HEK293 (cell line): ENCODE data around the gene CBX8.

Experiments
- CTCF ChIA-PET: fragments of 350-600 bp; formaldehyde crosslinking; extraction: SDS; loops from one replicate; lab custom pipeline; 2021; ENCODE audit warnings: antibody characterized with exemption; lab: Yijun Ruan, JAX
- POLR2A ChIA-PET: fragments of 300-600 bp; formaldehyde crosslinking; extraction: SDS; loops from one replicate; lab custom pipeline; 2020; ENCODE audit warnings: antibody characterized with exemption, inconsistent platforms; lab: Yijun Ruan, JAX
- H3K27ac ChIP-seq: fragments of 200-500 bp; sonication (Bioruptor generic); 2 replicates; pipeline ENCODE4 v1.5.1; 2014; ENCODE audit warnings: low read depth, low read length, control low read depth, inconsistent platforms; ENCODE audit errors: extremely low read depth
- H3K36me3 ChIP-seq, 2 experiments: fragments of 200-500 bp in 1 of 2; sonication (Bioruptor generic) in 1 of 2; 1 replicate in 1 of 2; 2 replicates in 1 of 2; pipeline ENCODE4 v1.5.1; 2014 to 2017; ENCODE audit warnings: inconsistent platforms in 2 of 2, low read length in 2 of 2; ENCODE audit not compliant: control insufficient read depth in 2 of 2, insufficient read depth in 1 of 2
- H3K4me1 ChIP-seq: fragments of 200-500 bp; sonication (Bioruptor generic); 2 replicates; pipeline ENCODE4 v1.5.1; 2014; ENCODE audit warnings: mild to moderate bottlenecking, low read length, inconsistent platforms; ENCODE audit not compliant: control insufficient read depth, insufficient read depth
- H3K4me3 ChIP-seq: 2 replicates; pipeline ENCODE4 v1.5.1; 2011; ENCODE audit warnings: low read depth, mild to moderate bottlenecking, control low read depth, low read length, moderate library complexity
- H3K9me3 ChIP-seq: fragments of 200-500 bp; sonication (Bioruptor generic); 2 replicates; pipeline ENCODE4 v1.5.1; 2014; ENCODE audit warnings: low read depth, low read length, inconsistent platforms; ENCODE audit not compliant: control insufficient read depth, insufficient read depth
- AEBP2 ChIP-seq: fragments of 450-650 bp; formaldehyde crosslinking; IDR thresholded peaks from 2 replicates; pipeline ENCODE4 v1.5.1; 2016; ENCODE audit warnings: missing biosample characterization, missing genetic modification characterization, borderline replicate concordance
- BCL6B ChIP-seq: fragments of 450-650 bp; formaldehyde crosslinking; IDR thresholded peaks from 2 replicates; pipeline ENCODE4 v1.5.1; 2017; ENCODE audit warnings: missing biosample characterization, missing genetic modification characterization
- GLIS2 ChIP-seq: fragments of 450-650 bp; formaldehyde crosslinking; IDR thresholded peaks from 2 replicates; pipeline ENCODE4 v1.5.1; 2016; ENCODE audit warnings: missing biosample characterization, missing genetic modification characterization
- INSM2 ChIP-seq: fragments of 450-650 bp; formaldehyde crosslinking; IDR thresholded peaks from 2 replicates; pipeline ENCODE4 v1.5.1; 2016; ENCODE audit warnings: missing biosample characterization, missing genetic modification characterization
- KLF9 ChIP-seq: fragments of 450-650 bp; formaldehyde crosslinking; IDR thresholded peaks from 2 replicates; pipeline ENCODE4 v1.5.1; 2016; ENCODE audit warnings: missing biosample characterization, missing genetic modification characterization, low read depth
- REPIN1 ChIP-seq: fragments of 450-650 bp; formaldehyde crosslinking; IDR thresholded peaks from 2 replicates; pipeline ENCODE4 v1.5.1; 2017; ENCODE audit warnings: missing biosample characterization, missing genetic modification characterization, low read depth
- SCRT1 ChIP-seq: fragments of 450-650 bp; formaldehyde crosslinking; IDR thresholded peaks from 2 replicates; pipeline ENCODE4 v1.5.1; 2016; ENCODE audit warnings: missing biosample characterization, missing genetic modification characterization, borderline replicate concordance
- SCRT2 ChIP-seq: fragments of 450-650 bp; formaldehyde crosslinking; IDR thresholded peaks from 2 replicates; pipeline ENCODE4 v1.5.1; 2016; ENCODE audit warnings: missing biosample characterization, missing genetic modification characterization
- SP2 ChIP-seq: fragments of 450-650 bp; formaldehyde crosslinking; IDR thresholded peaks from 2 replicates; pipeline ENCODE4 v1.5.1; 2016; ENCODE audit warnings: missing biosample characterization, missing genetic modification characterization
- TSHZ1 ChIP-seq: fragments of 450-650 bp; formaldehyde crosslinking; IDR thresholded peaks from 2 replicates; pipeline ENCODE4 v1.5.1; 2016; ENCODE audit warnings: missing biosample characterization, missing genetic modification characterization, borderline replicate concordance
- ZBTB7A ChIP-seq: fragments of 450-650 bp; formaldehyde crosslinking; IDR thresholded peaks from 2 replicates; pipeline ENCODE4 v1.5.1; 2016; ENCODE audit warnings: low read depth, missing biosample characterization, missing genetic modification characterization
- ZNF121 ChIP-seq: fragments of 450-650 bp; formaldehyde crosslinking; IDR thresholded peaks from 2 replicates; pipeline ENCODE4 v1.5.1; 2016; ENCODE audit warnings: missing biosample characterization, missing genetic modification characterization
- ZNF148 ChIP-seq: fragments of 450-650 bp; formaldehyde crosslinking; IDR thresholded peaks from 2 replicates; pipeline ENCODE4 v1.5.0; 2017; ENCODE audit warnings: missing biosample characterization, missing genetic modification characterization, borderline replicate concordance
- ZNF175 ChIP-seq: fragments of 450-650 bp; formaldehyde crosslinking; IDR thresholded peaks from 2 replicates; pipeline ENCODE4 v1.5.1; 2016; ENCODE audit warnings: missing biosample characterization, missing genetic modification characterization
- ZNF19 ChIP-seq: fragments of 450-650 bp; formaldehyde crosslinking; IDR thresholded peaks from 2 replicates; pipeline ENCODE4; 2016; ENCODE audit warnings: missing biosample characterization, missing genetic modification characterization, low read depth
- ZNF391 ChIP-seq: fragments of 450-650 bp; formaldehyde crosslinking; IDR thresholded peaks from 2 replicates; pipeline ENCODE4 v1.5.1; 2016; ENCODE audit warnings: low read depth, missing biosample characterization, missing genetic modification characterization, borderline replicate concordance
- ZNF529 ChIP-seq: fragments of 450-650 bp; formaldehyde crosslinking; IDR thresholded peaks from 2 replicates; pipeline ENCODE4 v1.5.1; 2017; ENCODE audit warnings: missing genetic modification characterization, missing biosample characterization; ENCODE audit not compliant: insufficient replicate concordance
- ZNF548 ChIP-seq: fragments of 450-650 bp; formaldehyde crosslinking; IDR thresholded peaks from 2 replicates; pipeline ENCODE4 v1.5.1; 2016; ENCODE audit warnings: missing biosample characterization, missing genetic modification characterization
- ZNF549 ChIP-seq: fragments of 450-650 bp; IDR thresholded peaks from 2 replicates; pipeline ENCODE4 v1.5.1; 2018; ENCODE audit warnings: missing biosample characterization, missing genetic modification characterization, mild to moderate bottlenecking, inconsistent platforms, moderate library complexity
- ZNF600 ChIP-seq: fragments of 450-650 bp; formaldehyde crosslinking; IDR thresholded peaks from 2 replicates; pipeline ENCODE4 v1.5.1; 2016; ENCODE audit warnings: missing biosample characterization, missing genetic modification characterization
- ZNF610 ChIP-seq: fragments of 450-650 bp; formaldehyde crosslinking; IDR thresholded peaks from 2 replicates; pipeline ENCODE4 v1.5.1; 2016; ENCODE audit warnings: missing biosample characterization, missing genetic modification characterization, borderline replicate concordance
- ZNF658 ChIP-seq: fragments of 450-650 bp; formaldehyde crosslinking; IDR thresholded peaks from 2 replicates; pipeline ENCODE4; 2016; ENCODE audit warnings: missing biosample characterization, missing genetic modification characterization

CBX8 gene

GRCh38 chr17:79818026-79818758 is 21.3 kb upstream of the CBX8 start:
- Histone ChIP-seq H3K4me1 (peaks cover 3% of the 10 kb centered on the region), H3K4me3 (no peak overlapping the region), H3K27ac (no peak overlapping the region), H3K9me3 (no peaks in the 10 kb centered on the region), H3K36me3 (no peaks in the 10 kb centered on the region)
- POLR2A ChIA-PET = interaction anchor here (1.3 to 3.2 kb wide), 4 partner anchors 11 to 21 kb away, joined by 5 to 31 read pairs (median 9); partner anchors contain the start of genes CBX4 and CBX8
- CTCF ChIA-PET = interaction anchor here (0.6 to 2.6 kb wide), 9 partner anchors 10 to 189 kb away, joined by 3 to 12 read pairs (median 4); partner anchors contain the start of gene CBX8
- TF ChIP-seq SCRT1 (tag by site-specific recombination) (no peak), INSM2 (tag by site-specific recombination) (no peak), GLIS2 (no peak), AEBP2 (tag by site-specific recombination) (no peak), ZNF19 (tag by site-specific recombination) (no peak), ZNF549 (tag by site-specific recombination) (no peak), ZNF529 (tag by site-specific recombination) (no peak)

- Histone ChIP-seq H3K27ac (no peak overlapping the region), H3K4me1 (peaks cover 15% of the 10 kb centered on the region), H3K4me3 (no peak overlapping the region), H3K36me3 (no peaks in the 10 kb centered on the region), H3K9me3 (no peaks in the 10 kb centered on the region)
- ChIA-PET POLR2A (interaction anchor here (2.1 kb wide), 1 partner anchor 19 kb away, joined by 7 read pairs; the partner anchor contains the start of gene CBX8), CTCF (interaction anchor here (0.7 to 2.6 kb wide), 3 partner anchors 12 to 86 kb away, joined by 3 to 12 read pairs (median 4); no protein-coding TSS in a partner anchor)
- no peak for TF ChIP-seq SCRT2
- no peak for TF ChIP-seq BCL6B (tag by site-specific recombination)
- TF ChIP-seq ZBTB7A = no peak
- no peak for TF ChIP-seq SP2 (tag by site-specific recombination)
- TF ChIP-seq ZNF121 (tag by site-specific recombination) = no peak
- TF ChIP-seq ZNF548 = no peak
- TF ChIP-seq ZNF658 (tag by site-specific recombination) = no peak
- TF ChIP-seq ZNF175 (tag by site-specific recombination) = no peak
- TF ChIP-seq KLF9 (tag by site-specific recombination) = no peak
- TF ChIP-seq ZNF610 (tag by site-specific recombination) = no peak
- no peak for TF ChIP-seq TSHZ1
- TF ChIP-seq ZNF148 (tag by site-specific recombination) = no peak
- no peak for TF ChIP-seq ZNF600 (tag by site-specific recombination)
- TF ChIP-seq REPIN1 (tag by site-specific recombination) = no peak
- TF ChIP-seq ZNF391 = no peak
Observed at GRCh38 chr17:79815836-79816461, 19.1 kb upstream of the CBX8 start.
